ENCODE measurements around the gene TPTE.
"Not testable (repeated sequence)": the region's sequence is repeated elsewhere in the genome, so short reads cannot be mapped to it uniquely, and the experiment has no call there.

The TPTE gene

GRCh38 chr21:10521091-10521598 lies at the start of gene TPTE:
Gene TPTE, plus strand, starts transcription at chr21:10521583. Its CDS starts 17,141 bp downstream, at chr21:10538724.
- DNase-seq (ENCODE audit: low read depth, low spot score): no peak

- not testable (repeated sequence) for DNase-seq (ENCODE audit: low read depth, low spot score)
Measured at GRCh38 chr21:10471999-10472398, 49.4 kb upstream of the TPTE start.

GRCh38 chr21:10477794-10478193 lies 43.6 kb upstream of the TPTE start:
- DNase-seq (ENCODE audit: low read depth, low spot score): not testable (repeated sequence)

- not testable (repeated sequence) for DNase-seq (ENCODE audit: low read depth, low spot score)
Measured at GRCh38 chr21:10479875-10480274, 41.5 kb upstream of the TPTE start.

GRCh38 chr21:10484864-10485263 lies 36.5 kb upstream of the TPTE start:
- not testable (repeated sequence) for DNase-seq (ENCODE audit: low read depth, low spot score)

- DNase-seq (ENCODE audit: low read depth, low spot score): not testable (repeated sequence)
Measured at GRCh38 chr21:10490453-10490852, 30.9 kb upstream of the TPTE start.

GRCh38 chr21:10511116-10511515 lies 10.3 kb upstream of the TPTE start:
- DNase-seq (ENCODE audit: low read depth, low spot score): no peak

- not testable (repeated sequence) for DNase-seq (ENCODE audit: low read depth, low spot score)
Measured at GRCh38 chr21:10516889-10517288, 4.5 kb upstream of the TPTE start.

- DNase-seq (ENCODE audit: low read depth, low spot score): not testable (repeated sequence)
Measured at GRCh38 chr21:10517904-10518303, 3.5 kb upstream of the TPTE start.

- not testable (repeated sequence) for DNase-seq (ENCODE audit: low read depth, low spot score)
Measured at GRCh38 chr21:10521835-10522500, 585 bp downstream of the TPTE start.

GRCh38 chr21:10539956-10540355 lies 18.6 kb downstream of the TPTE start:
- DNase-seq (ENCODE audit: low read depth, low spot score): no peak

GRCh38 chr21:10544376-10544775 lies 23.0 kb downstream of the TPTE start:
- DNase-seq (ENCODE audit: low read depth, low spot score): not testable (repeated sequence)

GRCh38 chr21:10547868-10548267 lies 26.5 kb downstream of the TPTE start:
- not testable (repeated sequence) for DNase-seq (ENCODE audit: low read depth, low spot score)

- not testable (repeated sequence) for DNase-seq (ENCODE audit: low read depth, low spot score)
Measured at GRCh38 chr21:10548331-10548954, 27.1 kb downstream of the TPTE start.

- DNase-seq (ENCODE audit: low read depth, low spot score): not testable (repeated sequence)
Measured at GRCh38 chr21:10570803-10571202, 49.4 kb downstream of the TPTE start.

- DNase-seq (ENCODE audit: low read depth, low spot score): not testable (repeated sequence)
Measured at GRCh38 chr21:10574531-10575310, 53.3 kb downstream of the TPTE start.

GRCh38 chr21:10575311-10575667 lies 53.9 kb downstream of the TPTE start:
- DNase-seq (ENCODE audit: low read depth, low spot score): no peak

GRCh38 chr21:10578910-10579309 lies 57.5 kb downstream of the TPTE start:
- DNase-seq (ENCODE audit: low read depth, low spot score): not testable (repeated sequence)

GRCh38 chr21:10589115-10589514 lies 67.7 kb downstream of the TPTE start:
- DNase-seq (ENCODE audit: low read depth, low spot score): not testable (repeated sequence)

GRCh38 chr21:10607074-10607473 lies 85.7 kb downstream of the TPTE start:
- DNase-seq (ENCODE audit: low read depth, low spot score): not testable (repeated sequence)

- DNase-seq (ENCODE audit: low read depth, low spot score): not testable (repeated sequence)
Measured at GRCh38 chr21:10614285-10614684, 92.9 kb downstream of the TPTE start.

- not testable (repeated sequence) for DNase-seq (ENCODE audit: low read depth, low spot score)
Measured at GRCh38 chr21:10616061-10616460, 94.7 kb downstream of the TPTE start.
